Activated CD4-positive, alpha-beta T cell treated with anti-CD3 and anti-CD28 coated beads, Interleukin-2, amount 50 U/mL, for 16 hours (primary cell): Measurements from ENCODE around the gene TMEM229A.
"Not testable (repeated sequence)": the region's sequence is repeated elsewhere in the genome, so short reads cannot be mapped to it uniquely, and the experiment has no call there.

Experiments
- DNase-seq: peaks from one replicate; pipeline ENCODE4 v3.0.0-alpha.2; 2020

TMEM229A gene

GRCh38 chr7:124031919-124032318 is 948 bp downstream of the TMEM229A start:
- DNase-seq = no peak

- no peak for DNase-seq
Observed at GRCh38 chr7:124031406-124031805, 1.5 kb downstream of the TMEM229A start.

GRCh38 chr7:124030964-124031363 is 1.9 kb downstream of the TMEM229A start:
- no peak for DNase-seq

GRCh38 chr7:124029396-124030188 is 3.3 kb downstream of the TMEM229A start:
- no peak for DNase-seq

GRCh38 chr7:124027236-124027635 is 5.6 kb downstream of the TMEM229A start:
- no peak for DNase-seq

- DNase-seq = not testable (repeated sequence)
Observed at GRCh38 chr7:124024329-124024728, 8.5 kb downstream of the TMEM229A start.

GRCh38 chr7:124022551-124022950 is 10.3 kb downstream of the TMEM229A start:
- DNase-seq = no peak

GRCh38 chr7:124020060-124020459 is 12.8 kb downstream of the TMEM229A start:
- DNase-seq = no peak

- DNase-seq = no peak
Observed at GRCh38 chr7:124013306-124013705, 19.6 kb downstream of the TMEM229A start.

GRCh38 chr7:124012864-124013263 is 20.0 kb downstream of the TMEM229A start:
- no peak for DNase-seq

GRCh38 chr7:124009321-124009720 is 23.5 kb downstream of the TMEM229A start:
- DNase-seq = no peak

- not testable (repeated sequence) for DNase-seq
Observed at GRCh38 chr7:124008296-124008695, 24.6 kb downstream of the TMEM229A start.

- DNase-seq = no peak
Observed at GRCh38 chr7:123999703-124000102, 33.2 kb downstream of the TMEM229A start.

GRCh38 chr7:123998921-123999320 is 33.9 kb downstream of the TMEM229A start:
- DNase-seq = no peak

- no peak for DNase-seq
Observed at GRCh38 chr7:123996327-123996625, 36.6 kb downstream of the TMEM229A start.

GRCh38 chr7:123995617-123996326 is 37.1 kb downstream of the TMEM229A start:
- no peak for DNase-seq

GRCh38 chr7:123994449-123994848 is 38.4 kb downstream of the TMEM229A start:
- DNase-seq = no peak

- no peak for DNase-seq
Observed at GRCh38 chr7:123993996-123994395, 38.9 kb downstream of the TMEM229A start.

GRCh38 chr7:123992913-123993518 is 39.9 kb downstream of the TMEM229A start:
- no peak for DNase-seq

- no peak for DNase-seq
Observed at GRCh38 chr7:123987445-123987844, 45.4 kb downstream of the TMEM229A start.
